Loucy (cell line): ENCODE results near the gene ATG13.

Source experiments
- H2AFZ ChIP-seq: fragments of 200-600 bp; sonication (generic); 2 replicates; pipeline ENCODE4 v1.6.0; 2016; ENCODE audit warnings: antibody characterized with exemption, mild to moderate bottlenecking, low read length, moderate library complexity
- H3F3A ChIP-seq: fragments of 200-600 bp; 2 replicates; pipeline ENCODE4 v1.6.0; 2016; ENCODE audit warnings: antibody characterized with exemption, low read depth, mild to moderate bottlenecking
- H3K27me3 ChIP-seq: fragments of 200-600 bp; sonication (generic); 2 replicates; pipeline ENCODE4 v1.6.1; 2014; ENCODE audit warnings: low read length, mild to moderate bottlenecking; ENCODE audit not compliant: insufficient read depth, poor library complexity, severe bottlenecking
- H3K36me3 ChIP-seq: fragments of 200-600 bp; sonication (generic); 2 replicates; pipeline ENCODE4 v1.6.1; 2016; ENCODE audit warnings: low read length; ENCODE audit not compliant: insufficient read depth
- H3K4me1 ChIP-seq: fragments of 200-600 bp; sonication (generic); 2 replicates; pipeline ENCODE4 v1.5.1; 2014; ENCODE audit warnings: low read length, mild to moderate bottlenecking; ENCODE audit not compliant: insufficient read depth, poor library complexity, severe bottlenecking
- H3K4me2 ChIP-seq: fragments of 200-600 bp; sonication (generic); 2 replicates; pipeline ENCODE4 v1.6.0; 2014; ENCODE audit warnings: antibody characterized with exemption, low read length, low read depth, mild to moderate bottlenecking; ENCODE audit not compliant: poor library complexity, severe bottlenecking
- H3K4me3 ChIP-seq: fragments of 200-600 bp; sonication (generic); 2 replicates; pipeline ENCODE4 v1.5.1; 2014; ENCODE audit warnings: low read length, mild to moderate bottlenecking, mixed read lengths; ENCODE audit not compliant: poor library complexity, severe bottlenecking
- H3K79me2 ChIP-seq: fragments of 200-600 bp; sonication (generic); 2 replicates; pipeline ENCODE4 v1.6.1; 2014; ENCODE audit warnings: low read length; ENCODE audit not compliant: insufficient read depth
- H3K9ac ChIP-seq: fragments of 200-600 bp; sonication (generic); 2 replicates; pipeline ENCODE4 v1.6.0; 2014; ENCODE audit warnings: mild to moderate bottlenecking, low read depth, low read length, moderate library complexity; ENCODE audit not compliant: poor library complexity, severe bottlenecking
- H3K9me2 ChIP-seq: fragments of 200-600 bp; sonication (generic); replicated peaks from 2 replicates; pipeline ENCODE4 v1.6.1; 2016; ENCODE audit warnings: low read depth, low read length, mixed read lengths
- H3K9me3 ChIP-seq: fragments of 200-600 bp; sonication (generic); 2 replicates; pipeline ENCODE4 v1.6.1; 2014; ENCODE audit warnings: mild to moderate bottlenecking, antibody characterized with exemption, low read length, low read depth; ENCODE audit not compliant: insufficient read depth
- H4K20me1 ChIP-seq: fragments of 200-600 bp; sonication (generic); 2 replicates; pipeline ENCODE4 v1.6.0; 2014; ENCODE audit warnings: antibody characterized with exemption, low read length, mild to moderate bottlenecking; ENCODE audit not compliant: insufficient read depth, poor library complexity, severe bottlenecking
- CTCF ChIP-seq: fragments of 200-600 bp; sonication (generic); conservative IDR thresholded peaks from 2 replicates; pipeline ENCODE4 v1.5.1; 2014; ENCODE audit warnings: mild to moderate bottlenecking, antibody characterized with exemption, low read length
- EZH2phosphoT487 ChIP-seq: fragments of 200-600 bp; IDR thresholded peaks from 2 replicates; pipeline ENCODE4 v1.6.1; 2018; ENCODE audit warnings: antibody characterized with exemption, mild to moderate bottlenecking, moderate library complexity, borderline replicate concordance

ATG13 gene

DNA sequence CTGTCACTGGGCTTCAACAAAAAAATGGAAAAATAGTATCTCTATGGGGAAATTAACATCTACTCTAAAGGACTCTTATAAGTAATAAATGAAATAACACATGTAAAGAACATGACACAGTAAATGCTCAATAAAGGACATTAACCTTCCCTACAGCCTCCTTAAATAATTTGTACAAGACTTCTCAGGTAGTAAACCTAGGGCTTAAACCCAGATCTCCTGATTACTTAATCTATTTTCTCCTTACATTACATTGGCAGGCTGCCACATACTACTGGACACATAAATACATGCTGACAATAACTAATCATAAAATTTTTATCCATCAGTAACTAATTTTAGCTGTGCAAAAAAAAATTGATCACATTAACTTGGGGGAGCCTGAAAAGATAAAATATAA, 28.4 kb upstream of the ATG13 start:
- H3K27me3 ChIP-seq = no peaks in the 10 kb centered on the region
- peaks cover 43% of the 10 kb centered on the region for H4K20me1 ChIP-seq
- H3K36me3 ChIP-seq = no peaks in the 10 kb centered on the region
- H3K9ac ChIP-seq = no peak overlapping the region
- H3K9me3 ChIP-seq = no peaks in the 10 kb centered on the region
- peak overlapping the region; percentile 56 for H3K4me2 ChIP-seq
- peaks cover 87% of the 10 kb centered on the region for H3K79me2 ChIP-seq
- TF ChIP-seq CTCF = no peak
- TF ChIP-seq EZH2phosphoT487 = no peak
- H3F3A ChIP-seq = no peaks in the 10 kb centered on the region
- H3K9me2 ChIP-seq = no peaks in the 10 kb centered on the region
- H3K4me3 ChIP-seq = peak overlapping the region; percentile 14
- H3K4me1 ChIP-seq = peaks cover 35% of the 10 kb centered on the region
- H2AFZ ChIP-seq = no peak overlapping the region

DNA sequence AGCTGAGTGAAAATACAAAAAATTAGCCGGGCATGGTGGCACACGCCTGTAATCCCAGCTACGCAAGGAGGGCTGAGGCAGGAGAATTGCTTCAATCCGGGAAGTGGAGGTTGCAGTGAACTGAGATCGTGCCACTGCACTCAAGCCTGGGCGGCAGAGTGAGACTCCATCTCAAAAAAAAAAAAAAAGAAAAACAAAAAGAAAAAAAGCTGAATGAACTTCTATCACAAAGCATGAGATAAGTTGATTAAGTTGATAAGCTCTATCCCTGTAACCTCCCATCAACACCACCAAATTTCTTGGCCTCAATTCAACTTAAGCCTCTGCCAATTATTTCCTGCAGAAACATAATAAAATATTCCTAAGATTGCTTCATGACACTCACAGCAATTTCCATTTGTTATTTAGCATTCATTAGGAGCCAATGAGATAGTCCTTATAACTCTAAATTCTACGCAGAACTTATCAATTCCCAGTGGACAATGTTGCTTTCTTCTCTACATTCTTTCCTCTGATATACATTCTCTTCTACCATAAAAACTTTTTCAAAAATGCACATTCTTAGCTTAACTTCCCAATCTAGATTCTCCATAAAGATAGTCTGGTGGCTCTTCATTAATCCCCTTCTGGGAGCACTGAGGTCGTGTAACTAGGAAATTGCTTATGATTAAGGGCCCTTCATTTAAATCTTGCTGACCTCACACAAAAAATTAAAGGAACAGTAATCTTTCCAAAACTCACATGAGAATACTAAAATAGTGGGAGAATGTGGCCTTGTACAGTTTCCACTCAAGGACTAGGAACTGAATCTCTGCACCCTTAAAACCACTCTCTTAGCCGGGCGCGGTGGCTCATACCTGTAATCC, 26.4 kb upstream of the ATG13 start:
- TF ChIP-seq CTCF (no peak), EZH2phosphoT487 (no peak)
- H4K20me1 ChIP-seq = peaks cover 43% of the 10 kb centered on the region
- peaks cover 77% of the 10 kb centered on the region for H3K79me2 ChIP-seq
- H3K9ac ChIP-seq = peak overlapping the region; percentile 32
- H3K4me3 ChIP-seq = peak overlapping the region; percentile 91
- peaks cover 41% of the 10 kb centered on the region for H3K4me1 ChIP-seq
- no peak overlapping the region for H2AFZ ChIP-seq
- H3K36me3 ChIP-seq = no peaks in the 10 kb centered on the region
- H3K27me3 ChIP-seq = no peaks in the 10 kb centered on the region
- no peaks in the 10 kb centered on the region for H3K9me3 ChIP-seq
- H3K9me2 ChIP-seq = no peaks in the 10 kb centered on the region
- H3F3A ChIP-seq = no peaks in the 10 kb centered on the region
- H3K4me2 ChIP-seq = peak overlapping the region; percentile 98

DNA sequence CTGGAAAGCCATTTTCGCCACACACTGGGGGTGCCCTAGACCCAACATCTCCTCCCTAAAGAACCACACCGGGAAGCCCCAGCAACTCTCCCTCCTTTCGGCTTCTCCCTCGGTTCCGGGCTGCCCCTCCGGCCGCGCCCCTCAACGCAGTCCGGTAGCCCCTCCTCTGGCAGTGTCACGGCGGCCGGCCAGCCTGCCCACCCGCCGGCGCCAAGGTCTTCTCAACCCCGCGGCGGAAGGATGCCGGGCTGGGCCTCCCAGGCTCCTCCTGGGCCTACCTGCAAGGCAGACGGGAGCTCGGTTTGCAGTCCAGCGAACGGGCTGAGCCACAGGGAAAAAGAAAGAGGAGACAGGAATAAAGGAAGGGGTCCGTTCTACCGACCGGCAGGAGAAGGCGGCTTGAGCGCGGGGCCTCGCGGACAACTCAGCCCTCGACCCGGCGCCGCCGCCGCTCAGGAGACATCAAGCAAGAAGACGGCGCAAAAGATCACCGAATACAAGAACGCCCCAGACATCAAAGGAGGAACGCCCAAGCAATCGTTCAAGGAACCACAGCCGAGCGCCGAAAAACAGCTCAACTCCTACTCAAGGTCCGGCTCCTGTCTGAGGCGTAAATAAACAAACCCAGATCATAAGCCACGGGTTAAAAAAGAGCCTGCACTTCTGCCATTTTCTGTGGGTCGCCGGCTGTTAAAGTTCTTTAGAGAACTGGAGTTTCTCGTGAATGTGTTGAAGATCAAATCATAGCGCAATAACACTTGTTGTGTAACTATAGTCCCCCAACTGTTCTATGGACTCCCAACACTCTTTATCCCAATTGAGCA, 23.6 kb upstream of the ATG13 start, which contains the start of gene AMBRA1:
AMBRA1 (minus strand) TSS at position 474 of the 824 bp plus-strand sequence. CDS start 45,643 bp downstream, outside the sequence.
- Histone ChIP-seq H3F3A (no peaks in the 10 kb centered on the region), H3K4me3 (peak within 1 kb of the TSS; percentile 91), H3K36me3 (no peaks in the 10 kb centered on the region), H3K4me2 (peak within 1 kb of the TSS; percentile 98), H3K27me3 (no peaks in the 10 kb centered on the region), H4K20me1 (peaks cover 41% of the 10 kb centered on the region), H3K9me3 (no peaks in the 10 kb centered on the region), H2AFZ (peak within 1 kb of the TSS; percentile 96), H3K9ac (peak within 1 kb of the TSS; percentile 77), H3K4me1 (peaks cover 40% of the 10 kb centered on the region), H3K9me2 (no peaks in the 10 kb centered on the region), H3K79me2 (peaks cover 51% of the 10 kb centered on the region)
- TF ChIP-seq CTCF (no peak), EZH2phosphoT487 (no peak)
